ENCODE results near the gene GLI2.

Gene GLI2

DNA sequence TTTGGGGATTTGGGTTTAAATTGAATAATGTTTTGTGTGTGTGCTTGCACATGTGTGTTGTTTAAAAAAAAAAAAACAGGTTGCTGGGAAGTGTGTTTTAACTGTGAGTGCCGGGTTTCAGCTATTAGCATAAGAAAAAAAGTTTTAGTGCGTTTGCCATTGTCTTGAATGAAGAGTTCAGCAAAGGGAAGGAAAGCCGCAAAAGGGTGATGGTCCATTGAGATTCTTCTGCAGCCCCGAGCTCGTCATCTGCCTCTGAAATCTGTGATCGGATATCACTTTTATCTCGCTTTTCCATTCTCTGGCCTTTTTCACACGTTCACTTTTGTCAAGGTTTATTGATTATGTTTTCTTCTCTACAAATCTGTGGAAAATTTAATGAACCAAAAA lies 4.7 kb downstream of the GLI2 start:
- H3K36me3 ChIP-seq (ENCODE audit: insufficient read depth, low read length), result no peaks in the 10 kb centered on the region
- H3K4me1 ChIP-seq (ENCODE audit: control insufficient read depth, insufficient read depth, low read length), result peaks cover 45% of the 10 kb centered on the region
- peak overlapping the region; percentile 24 for H3K9ac ChIP-seq (ENCODE audit: low read depth, low read length)
- H3K27me3 ChIP-seq (ENCODE audit: control insufficient read depth, insufficient read depth, low read length), result no peaks in the 10 kb centered on the region
- H3K9me3 ChIP-seq (replicated peaks; ENCODE audit: low read length), result no peaks in the 10 kb centered on the region
- peak overlapping the region; percentile 88 for H3K4me2 ChIP-seq (ENCODE audit: low read length)
- no peak overlapping the region for H3K4me3 ChIP-seq (ENCODE audit: low read length)

- Histone ChIP-seq H3K4me2 (ENCODE audit: low read length) (peak overlapping the region; percentile 88), H3K9ac (ENCODE audit: low read depth, low read length) (peak overlapping the region; percentile 70), H3K9me3 (replicated peaks; ENCODE audit: low read length) (no peaks in the 10 kb centered on the region), H3K4me1 (ENCODE audit: control insufficient read depth, insufficient read depth, low read length) (peaks cover 45% of the 10 kb centered on the region), H3K27me3 (ENCODE audit: control insufficient read depth, insufficient read depth, low read length) (no peaks in the 10 kb centered on the region), H3K4me3 (ENCODE audit: low read length) (peak overlapping the region; percentile 66), H3K36me3 (ENCODE audit: insufficient read depth, low read length) (no peaks in the 10 kb centered on the region)
Measured at GRCh38 chr2:120740765-120741524, 5.3 kb downstream of the GLI2 start.

GRCh38 chr2:120741571-120742561 lies 6.2 kb downstream of the GLI2 start:
- no peaks in the 10 kb centered on the region for H3K9me3 ChIP-seq (replicated peaks; ENCODE audit: low read length)
- H3K4me1 ChIP-seq (ENCODE audit: control insufficient read depth, insufficient read depth, low read length), result peaks cover 45% of the 10 kb centered on the region
- H3K9ac ChIP-seq (ENCODE audit: low read depth, low read length), result peak overlapping the region; percentile 70
- H3K27me3 ChIP-seq (ENCODE audit: control insufficient read depth, insufficient read depth, low read length), result no peaks in the 10 kb centered on the region
- peak overlapping the region; percentile 66 for H3K4me3 ChIP-seq (ENCODE audit: low read length)
- H3K36me3 ChIP-seq (ENCODE audit: insufficient read depth, low read length), result no peaks in the 10 kb centered on the region
- peak overlapping the region; percentile 88 for H3K4me2 ChIP-seq (ENCODE audit: low read length)

- Histone ChIP-seq H3K9me3 (replicated peaks; ENCODE audit: low read length) (no peaks in the 10 kb centered on the region), H3K9ac (ENCODE audit: low read depth, low read length) (no peak overlapping the region), H3K36me3 (ENCODE audit: insufficient read depth, low read length) (no peaks in the 10 kb centered on the region), H3K4me2 (ENCODE audit: low read length) (no peak overlapping the region), H3K4me1 (ENCODE audit: control insufficient read depth, insufficient read depth, low read length) (peaks cover 34% of the 10 kb centered on the region), H3K4me3 (ENCODE audit: low read length) (no peak overlapping the region), H3K27me3 (ENCODE audit: control insufficient read depth, insufficient read depth, low read length) (no peaks in the 10 kb centered on the region)
Measured at GRCh38 chr2:120743657-120744056, 8.0 kb downstream of the GLI2 start.

- H3K4me2 ChIP-seq (ENCODE audit: low read length), result no peak overlapping the region
- H3K9ac ChIP-seq (ENCODE audit: low read depth, low read length), result no peak overlapping the region
- no peaks in the 10 kb centered on the region for H3K9me3 ChIP-seq (replicated peaks; ENCODE audit: low read length)
- peaks cover 28% of the 10 kb centered on the region for H3K4me1 ChIP-seq (ENCODE audit: control insufficient read depth, insufficient read depth, low read length)
- H3K27me3 ChIP-seq (ENCODE audit: control insufficient read depth, insufficient read depth, low read length), result no peaks in the 10 kb centered on the region
- H3K4me3 ChIP-seq (ENCODE audit: low read length), result no peak overlapping the region
- no peaks in the 10 kb centered on the region for H3K36me3 ChIP-seq (ENCODE audit: insufficient read depth, low read length)
Measured at GRCh38 chr2:120744817-120745216, 9.1 kb downstream of the GLI2 start.

DNA sequence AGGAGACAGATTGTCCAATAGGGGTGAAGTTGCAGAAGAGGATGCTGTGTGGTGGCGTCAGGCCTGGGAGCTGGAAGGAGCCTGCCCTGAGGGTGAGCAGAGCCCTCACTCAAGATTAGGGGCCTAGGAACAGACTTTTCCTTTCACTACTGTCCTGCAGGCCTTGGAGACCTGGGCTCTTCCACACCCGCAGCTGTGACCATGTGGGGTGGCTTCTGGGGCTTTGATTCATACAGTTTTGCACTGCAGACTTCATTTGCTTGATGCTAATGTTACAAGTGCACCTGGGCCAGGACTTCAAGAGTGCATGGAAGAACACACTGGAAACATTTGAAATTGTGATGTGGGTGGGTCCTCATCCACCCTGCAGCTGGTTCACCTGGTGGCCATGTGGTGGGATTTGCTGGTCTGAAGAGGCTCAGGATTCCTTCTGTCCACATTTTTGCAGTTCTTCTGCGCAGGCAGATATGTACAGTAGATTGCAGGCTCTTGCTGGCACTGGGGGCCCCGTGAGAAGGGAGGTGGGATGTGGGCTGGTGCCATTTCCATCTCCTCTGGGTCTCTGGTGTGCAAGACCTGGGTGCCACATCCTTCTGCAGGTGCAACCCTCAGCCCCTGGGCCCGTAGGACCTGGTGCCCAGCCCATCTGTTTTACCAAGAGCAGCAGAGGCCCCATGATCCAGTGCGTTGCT lies 9.9 kb downstream of the GLI2 start:
- Histone ChIP-seq H3K9me3 (replicated peaks; ENCODE audit: low read length) (no peaks in the 10 kb centered on the region), H3K4me1 (ENCODE audit: control insufficient read depth, insufficient read depth, low read length) (peaks cover 30% of the 10 kb centered on the region), H3K36me3 (ENCODE audit: insufficient read depth, low read length) (no peaks in the 10 kb centered on the region), H3K4me2 (ENCODE audit: low read length) (no peak overlapping the region), H3K9ac (ENCODE audit: low read depth, low read length) (no peak overlapping the region), H3K27me3 (ENCODE audit: control insufficient read depth, insufficient read depth, low read length) (no peaks in the 10 kb centered on the region), H3K4me3 (ENCODE audit: low read length) (no peak overlapping the region)

DNA sequence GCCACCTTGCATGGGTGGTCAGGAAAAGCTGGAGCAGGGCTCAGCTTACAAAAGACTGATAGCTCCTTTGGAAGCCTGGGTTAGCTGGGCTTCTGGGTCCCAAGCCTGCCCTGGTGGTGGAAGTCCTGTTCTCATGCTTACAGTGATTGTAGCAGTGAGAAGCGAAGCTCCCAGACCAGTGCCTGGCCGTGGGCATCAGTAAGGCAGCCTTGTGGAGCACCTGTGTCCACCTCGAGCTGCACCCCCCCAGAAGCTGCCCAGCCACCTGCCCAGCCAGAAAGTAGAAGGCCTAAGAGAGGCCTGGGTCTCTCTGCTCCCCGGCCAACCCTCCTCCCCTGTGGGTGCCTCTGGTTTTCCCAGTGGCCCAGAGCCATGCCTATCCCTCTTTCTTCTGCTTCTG lies 10.5 kb downstream of the GLI2 start:
- Histone ChIP-seq H3K4me1 (ENCODE audit: control insufficient read depth, insufficient read depth, low read length) (peaks cover 30% of the 10 kb centered on the region), H3K36me3 (ENCODE audit: insufficient read depth, low read length) (no peaks in the 10 kb centered on the region), H3K27me3 (ENCODE audit: control insufficient read depth, insufficient read depth, low read length) (no peaks in the 10 kb centered on the region), H3K4me2 (ENCODE audit: low read length) (no peak overlapping the region), H3K9ac (ENCODE audit: low read depth, low read length) (no peak overlapping the region), H3K4me3 (ENCODE audit: low read length) (no peak overlapping the region), H3K9me3 (replicated peaks; ENCODE audit: low read length) (no peaks in the 10 kb centered on the region)

GRCh38 chr2:120747281-120747680 lies 11.6 kb downstream of the GLI2 start:
- Histone ChIP-seq H3K9me3 (replicated peaks; ENCODE audit: low read length) (no peaks in the 10 kb centered on the region), H3K4me1 (ENCODE audit: control insufficient read depth, insufficient read depth, low read length) (peaks cover 29% of the 10 kb centered on the region), H3K36me3 (ENCODE audit: insufficient read depth, low read length) (no peaks in the 10 kb centered on the region), H3K4me3 (ENCODE audit: low read length) (no peak overlapping the region), H3K27me3 (ENCODE audit: control insufficient read depth, insufficient read depth, low read length) (no peaks in the 10 kb centered on the region), H3K4me2 (ENCODE audit: low read length) (no peak overlapping the region), H3K9ac (ENCODE audit: low read depth, low read length) (no peak overlapping the region)

DNA sequence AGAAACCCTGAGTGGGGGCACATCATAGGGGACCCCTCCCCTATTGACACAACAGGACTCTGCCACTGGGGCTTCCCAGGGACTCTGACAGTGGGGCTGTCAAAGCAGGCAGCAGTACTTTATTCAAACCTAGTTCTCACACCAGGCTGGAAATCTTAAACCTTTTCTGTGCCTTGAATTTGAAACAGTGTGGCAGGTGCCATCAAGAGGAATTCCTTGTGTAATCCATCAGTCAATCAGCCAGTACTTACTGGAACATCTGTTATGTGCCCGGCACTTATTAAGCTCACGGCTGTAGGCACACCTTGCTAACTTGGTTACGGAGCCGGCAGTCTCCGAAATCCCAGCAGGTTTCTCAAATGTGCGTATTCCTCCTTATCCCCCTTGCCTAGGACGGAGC lies 12.0 kb downstream of the GLI2 start:
- Histone ChIP-seq H3K36me3 (ENCODE audit: insufficient read depth, low read length) (no peaks in the 10 kb centered on the region), H3K4me1 (ENCODE audit: control insufficient read depth, insufficient read depth, low read length) (peaks cover 28% of the 10 kb centered on the region), H3K27me3 (ENCODE audit: control insufficient read depth, insufficient read depth, low read length) (no peaks in the 10 kb centered on the region), H3K4me3 (ENCODE audit: low read length) (no peak overlapping the region), H3K9ac (ENCODE audit: low read depth, low read length) (no peak overlapping the region), H3K4me2 (ENCODE audit: low read length) (no peak overlapping the region), H3K9me3 (replicated peaks; ENCODE audit: low read length) (no peaks in the 10 kb centered on the region)

- no peaks in the 10 kb centered on the region for H3K36me3 ChIP-seq (ENCODE audit: insufficient read depth, low read length)
- no peak overlapping the region for H3K4me3 ChIP-seq (ENCODE audit: low read length)
- no peaks in the 10 kb centered on the region for H3K9me3 ChIP-seq (replicated peaks; ENCODE audit: low read length)
- peaks cover 28% of the 10 kb centered on the region for H3K4me1 ChIP-seq (ENCODE audit: control insufficient read depth, insufficient read depth, low read length)
- no peak overlapping the region for H3K9ac ChIP-seq (ENCODE audit: low read depth, low read length)
- H3K27me3 ChIP-seq (ENCODE audit: control insufficient read depth, insufficient read depth, low read length), result no peaks in the 10 kb centered on the region
- H3K4me2 ChIP-seq (ENCODE audit: low read length), result no peak overlapping the region
Measured at GRCh38 chr2:120748310-120748709, 12.6 kb downstream of the GLI2 start.

DNA sequence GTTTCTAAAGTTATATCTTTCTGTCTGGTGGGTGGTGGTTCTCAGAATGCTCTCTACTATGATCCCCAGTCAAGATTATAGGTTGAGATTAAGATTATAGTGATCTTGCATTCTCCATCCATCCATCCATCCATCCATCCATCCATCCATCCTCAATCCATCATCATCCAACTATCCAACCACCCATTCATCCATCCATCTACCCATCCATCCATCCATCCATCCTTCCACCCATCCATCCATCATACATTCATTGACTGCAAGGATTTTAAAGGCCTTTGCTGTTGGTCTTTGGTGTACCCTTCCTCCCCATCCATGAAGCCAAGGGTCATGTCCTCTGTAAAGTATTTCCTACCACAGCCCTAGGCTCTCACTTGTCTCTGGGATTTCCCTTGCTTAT lies 13.1 kb downstream of the GLI2 start:
- H3K27me3 ChIP-seq (ENCODE audit: control insufficient read depth, insufficient read depth, low read length), result no peaks in the 10 kb centered on the region
- H3K4me3 ChIP-seq (ENCODE audit: low read length), result no peak overlapping the region
- H3K4me2 ChIP-seq (ENCODE audit: low read length), result no peak overlapping the region
- peaks cover 28% of the 10 kb centered on the region for H3K4me1 ChIP-seq (ENCODE audit: control insufficient read depth, insufficient read depth, low read length)
- no peak overlapping the region for H3K9ac ChIP-seq (ENCODE audit: low read depth, low read length)
- no peaks in the 10 kb centered on the region for H3K9me3 ChIP-seq (replicated peaks; ENCODE audit: low read length)
- no peaks in the 10 kb centered on the region for H3K36me3 ChIP-seq (ENCODE audit: insufficient read depth, low read length)
